Middle frontal gyrus (tissue), 1 donor: ENCODE measurements around the gene TYMS.
"Not testable (repeated sequence)": the region's sequence is repeated elsewhere in the genome, so short reads cannot be mapped to it uniquely, and the experiment has no call there.

Source experiments
- DNase-seq: peaks from one replicate; pipeline ENCODE4 v3.0.0-alpha.2; 2015; ENCODE audit warnings: low spot score; ENCODE audit errors: extremely low spot score

TYMS gene

DNA sequence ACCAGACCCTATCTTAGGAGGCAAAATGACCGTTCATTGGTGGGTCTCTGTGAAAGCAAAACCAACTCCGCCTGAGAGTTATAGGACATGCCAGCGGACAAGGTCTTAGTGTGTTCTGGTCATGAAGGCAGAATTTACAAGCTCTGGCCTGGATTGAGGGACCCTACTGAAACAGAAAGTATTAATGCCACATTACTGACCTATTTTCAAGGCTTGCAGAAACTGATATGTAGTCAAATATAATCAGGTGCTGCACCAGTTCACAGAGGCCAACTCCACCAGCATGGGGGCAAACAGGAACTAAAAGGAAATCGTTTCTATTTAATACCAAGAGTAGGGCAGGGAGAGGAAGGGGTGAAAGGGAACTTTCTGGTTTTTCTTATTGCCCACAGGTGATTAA, 19.7 kb downstream of the TYMS start:
- no peak for DNase-seq

GRCh38 chr18:677951-678381, 20.5 kb downstream of the TYMS start:
- DNase-seq, result no peak

GRCh38 chr18:678482-679182, 21.2 kb downstream of the TYMS start:
- no peak for DNase-seq

DNA sequence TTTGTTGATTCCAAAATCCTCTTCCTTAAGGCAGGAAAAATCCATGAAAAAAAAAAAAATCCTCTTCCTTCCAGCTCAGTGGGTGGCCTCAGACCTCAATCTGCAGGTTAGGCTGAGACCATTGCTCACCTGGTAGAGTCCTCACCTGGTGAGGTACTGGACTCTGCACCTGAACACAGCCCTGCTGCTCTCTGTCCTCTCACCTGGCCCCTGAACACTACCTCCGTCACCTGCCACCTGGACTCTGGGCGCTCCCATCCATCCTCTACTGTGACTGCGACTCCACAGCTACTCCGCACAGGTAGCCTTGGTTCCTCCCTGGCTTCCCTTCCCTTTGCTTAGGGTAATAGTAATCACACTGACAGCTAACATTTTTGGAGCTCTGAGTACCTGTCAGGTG, 22.1 kb downstream of the TYMS start:
- no peak for DNase-seq

- DNase-seq, result no peak
Measured at GRCh38 chr18:680392-680791, 22.9 kb downstream of the TYMS start.

- DNase-seq, result no peak
Measured at GRCh38 chr18:681985-682384, 24.5 kb downstream of the TYMS start.

DNA sequence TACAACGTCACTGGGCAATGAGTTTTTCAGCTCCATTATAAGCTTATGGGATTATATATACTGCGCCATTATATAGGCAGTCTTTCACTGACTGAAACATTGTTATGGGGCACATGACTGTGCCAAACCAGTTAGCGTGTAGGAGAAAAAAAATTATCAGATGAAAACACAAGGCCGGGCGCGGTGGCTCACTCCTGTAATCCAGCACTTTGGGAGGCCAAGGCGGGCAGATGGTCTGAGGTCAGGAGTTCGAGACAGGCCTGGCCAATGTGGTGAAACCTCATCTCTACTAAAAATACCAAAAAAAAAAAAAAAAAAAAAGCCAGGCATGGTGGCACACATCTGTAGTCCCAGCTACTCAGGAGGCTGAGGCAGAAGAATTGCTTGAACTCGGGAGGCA, 25.0 kb downstream of the TYMS start:
- not testable (repeated sequence) for DNase-seq

DNA sequence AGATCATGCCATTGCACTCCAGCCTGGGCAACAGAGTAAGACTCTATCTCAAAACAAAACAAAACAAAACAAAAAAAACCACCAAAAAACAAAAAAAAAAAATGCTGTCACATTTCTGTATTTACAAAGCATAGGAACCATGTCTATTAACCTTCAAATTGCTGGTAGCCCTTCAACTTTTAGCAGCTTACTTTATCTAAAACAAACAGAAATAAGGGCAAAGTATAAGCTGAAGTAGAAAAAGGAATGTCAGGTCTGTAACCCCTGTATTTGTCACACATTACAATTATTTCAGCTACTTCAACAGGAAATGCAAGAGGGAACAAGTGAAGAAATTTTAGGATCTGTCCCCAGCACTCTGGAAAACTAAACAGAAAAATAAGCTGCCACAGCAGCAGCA, 25.4 kb downstream of the TYMS start:
- DNase-seq, result no peak

DNA sequence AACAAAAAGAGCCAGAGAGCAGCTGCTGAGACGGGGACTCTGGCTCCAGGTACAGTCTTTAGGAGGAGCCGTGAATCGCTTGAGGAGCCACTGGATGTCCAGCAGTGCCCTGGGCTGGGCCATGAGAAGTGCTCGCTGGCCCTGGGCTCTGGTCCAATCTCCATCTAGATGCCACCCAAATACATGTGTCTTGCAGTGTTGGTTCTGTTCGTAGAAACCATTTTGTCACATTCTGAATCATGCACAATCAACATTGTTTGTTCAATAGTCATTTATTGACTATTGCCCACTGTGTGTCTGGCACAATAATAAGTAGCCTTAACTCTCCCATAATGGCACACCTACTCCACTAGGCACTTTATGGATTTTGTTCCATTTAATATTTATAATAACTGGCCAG, 26.1 kb downstream of the TYMS start:
- no peak for DNase-seq

GRCh38 chr18:685438-685837, 28.0 kb downstream of the TYMS start:
- DNase-seq, result no peak

DNA sequence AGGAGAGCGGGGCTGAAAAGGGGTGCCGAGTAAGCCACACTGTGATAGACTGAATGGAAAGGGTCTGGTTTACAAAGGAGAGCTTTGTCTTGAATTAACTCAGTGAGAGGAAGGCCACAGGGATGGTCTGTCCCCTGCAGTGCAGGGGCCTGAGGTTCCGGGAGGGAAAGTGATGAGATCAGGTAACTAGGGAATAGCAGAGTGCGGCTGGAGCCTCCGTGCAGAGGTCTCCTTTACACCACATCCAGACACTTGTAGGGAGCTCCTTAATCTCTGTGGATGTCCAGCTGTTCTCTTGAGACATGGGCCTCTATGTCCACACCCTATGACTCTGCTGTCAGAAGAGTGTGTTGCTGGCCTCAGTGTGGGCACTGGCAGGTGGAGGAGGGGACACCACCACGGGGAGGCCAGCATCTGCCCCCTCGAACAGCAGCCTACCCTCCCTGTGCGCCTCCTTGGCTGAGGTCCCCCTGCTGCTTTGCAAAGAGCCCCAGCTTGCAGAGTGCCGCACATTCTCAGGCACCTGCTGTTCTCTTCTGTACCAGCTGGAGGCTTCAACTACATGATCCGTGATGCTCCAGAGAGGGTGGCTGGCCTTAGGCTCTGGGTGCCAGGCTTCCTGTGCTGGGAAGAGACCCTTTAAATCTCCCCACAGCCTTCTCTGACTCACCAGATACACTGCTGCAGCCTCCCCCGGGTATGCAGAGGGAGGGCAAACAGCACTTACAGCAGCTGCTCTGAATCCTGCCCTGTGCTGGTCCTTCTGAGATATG, 29.1 kb downstream of the TYMS start:
- DNase-seq, result no peak

GRCh38 chr18:688323-688722, 30.9 kb downstream of the TYMS start:
- no peak for DNase-seq

DNA sequence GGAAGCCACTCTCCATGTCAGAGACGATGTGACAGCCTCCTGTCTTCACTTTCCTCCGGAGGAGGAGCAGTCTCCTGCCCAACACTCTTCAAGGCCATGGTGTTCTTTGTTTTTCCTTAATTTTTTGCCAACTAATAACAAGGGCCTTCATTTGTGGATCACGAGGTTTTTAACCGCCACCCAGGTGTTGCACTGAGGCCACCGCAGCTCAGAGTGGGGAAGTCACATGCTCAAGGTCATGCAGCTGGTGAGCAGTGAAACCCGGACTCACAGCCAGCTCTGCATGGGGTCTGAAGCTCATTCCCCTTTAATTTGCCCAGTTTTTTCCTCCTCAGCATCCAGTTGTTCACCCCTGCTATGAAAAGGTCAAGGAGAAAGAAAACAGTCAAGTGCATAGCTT, 35.4 kb downstream of the TYMS start:
- DNase-seq, result no peak

DNA sequence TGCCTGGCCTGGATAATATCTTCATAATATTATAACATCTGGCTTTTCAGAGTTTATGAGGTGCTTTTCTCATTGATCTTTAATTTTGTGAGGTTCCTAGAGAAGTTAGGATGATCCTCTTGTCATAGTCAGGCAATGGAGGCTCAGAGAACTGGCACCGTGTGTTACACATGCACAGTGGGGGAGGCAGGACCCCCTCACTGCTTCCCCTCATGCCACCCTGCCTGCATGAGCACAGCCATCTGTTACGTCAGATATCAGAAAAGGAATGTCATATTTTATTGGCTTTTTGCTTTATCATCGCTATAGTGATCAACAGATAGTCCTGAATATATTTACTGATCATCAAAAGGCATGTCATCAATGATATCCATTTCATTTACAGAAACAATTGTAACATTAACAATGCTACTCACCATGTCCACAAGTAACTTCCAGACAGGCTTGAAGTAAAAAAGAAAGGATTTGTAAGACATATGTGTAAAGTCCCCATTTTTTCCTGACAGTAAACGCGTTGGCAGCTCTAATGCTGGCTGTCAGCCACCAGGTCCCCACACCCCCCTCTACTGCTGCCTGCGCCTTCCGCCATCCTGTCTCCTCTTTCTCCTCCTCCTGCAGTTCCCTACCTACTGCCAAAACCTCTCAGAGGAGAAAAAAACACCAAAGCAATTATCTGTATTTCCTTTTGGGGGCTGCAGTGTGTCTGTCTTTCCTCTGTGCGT, 36.2 kb downstream of the TYMS start:
- no peak for DNase-seq

GRCh38 chr18:697012-697411, 39.6 kb downstream of the TYMS start:
- DNase-seq, result no peak

- no peak for DNase-seq
Measured at GRCh38 chr18:697800-698199, 40.3 kb downstream of the TYMS start.

GRCh38 chr18:703213-703967, 45.9 kb downstream of the TYMS start:
- no peak for DNase-seq

GRCh38 chr18:706405-706804, 49.0 kb downstream of the TYMS start:
- no peak for DNase-seq

- DNase-seq, result no peak
Measured at GRCh38 chr18:708096-708495, 50.6 kb downstream of the TYMS start.

DNA sequence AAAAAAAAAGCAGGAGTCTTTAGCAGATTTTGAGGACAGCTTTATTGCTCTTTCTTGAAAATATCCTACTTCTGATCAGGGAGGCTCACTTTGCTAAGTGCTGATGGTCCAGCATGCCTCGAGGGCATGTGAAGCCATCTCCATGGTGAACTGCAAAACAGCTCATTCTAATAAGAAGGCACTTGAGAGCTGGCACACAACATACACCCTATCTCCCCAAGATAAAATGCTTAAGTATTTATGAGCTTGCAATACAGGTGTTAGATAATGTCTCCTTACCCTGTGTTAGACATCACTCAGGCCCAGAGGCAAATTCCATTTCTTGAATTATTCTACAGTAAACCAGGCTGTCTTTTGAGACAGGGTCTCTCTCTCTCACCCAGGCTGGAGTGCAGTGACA, 52.3 kb downstream of the TYMS start:
- no peak for DNase-seq

DNA sequence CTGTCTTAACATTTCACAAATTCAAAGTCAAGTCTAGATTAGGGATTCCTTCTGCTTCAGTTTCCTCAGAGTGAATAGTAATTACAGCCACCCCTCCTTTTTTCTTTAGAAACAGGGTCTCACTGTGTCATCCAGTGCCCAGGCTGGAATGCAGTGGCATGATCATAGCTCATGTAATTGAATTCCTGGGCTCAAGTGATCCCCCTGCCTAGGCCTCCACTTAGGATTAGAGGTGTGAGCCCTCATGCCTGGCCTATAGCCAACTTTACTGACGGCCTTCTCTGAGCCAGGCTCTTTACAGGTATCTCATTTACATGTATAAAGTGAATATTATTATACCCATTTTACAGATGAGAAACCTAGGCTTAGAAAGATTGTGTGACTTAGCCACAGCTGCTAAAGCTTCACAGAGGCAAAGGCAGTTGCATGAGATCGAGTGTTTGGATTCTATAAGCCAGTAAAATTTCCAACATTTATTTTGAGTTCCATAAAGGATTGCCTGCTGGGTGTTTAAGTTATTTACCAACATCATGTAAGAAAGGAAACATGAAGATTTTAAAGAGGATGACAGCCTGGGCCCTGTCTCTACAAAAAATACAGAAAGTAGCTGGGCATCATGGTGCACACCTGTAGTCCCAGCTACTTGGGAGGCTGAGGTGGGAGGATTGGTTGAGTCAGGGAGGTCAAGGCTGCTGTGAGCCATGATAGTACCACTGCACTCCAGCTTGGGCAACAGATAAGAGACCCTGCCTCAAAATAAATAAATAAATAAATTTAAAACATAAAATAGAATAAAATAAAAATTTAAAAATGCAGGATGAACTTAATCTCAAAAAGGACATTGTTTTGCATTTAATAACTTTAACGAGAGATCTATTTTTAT, 53.2 kb downstream of the TYMS start:
- no peak for DNase-seq
